ENCODE data around the gene SEC14L6.

SEC14L6 gene

DNA sequence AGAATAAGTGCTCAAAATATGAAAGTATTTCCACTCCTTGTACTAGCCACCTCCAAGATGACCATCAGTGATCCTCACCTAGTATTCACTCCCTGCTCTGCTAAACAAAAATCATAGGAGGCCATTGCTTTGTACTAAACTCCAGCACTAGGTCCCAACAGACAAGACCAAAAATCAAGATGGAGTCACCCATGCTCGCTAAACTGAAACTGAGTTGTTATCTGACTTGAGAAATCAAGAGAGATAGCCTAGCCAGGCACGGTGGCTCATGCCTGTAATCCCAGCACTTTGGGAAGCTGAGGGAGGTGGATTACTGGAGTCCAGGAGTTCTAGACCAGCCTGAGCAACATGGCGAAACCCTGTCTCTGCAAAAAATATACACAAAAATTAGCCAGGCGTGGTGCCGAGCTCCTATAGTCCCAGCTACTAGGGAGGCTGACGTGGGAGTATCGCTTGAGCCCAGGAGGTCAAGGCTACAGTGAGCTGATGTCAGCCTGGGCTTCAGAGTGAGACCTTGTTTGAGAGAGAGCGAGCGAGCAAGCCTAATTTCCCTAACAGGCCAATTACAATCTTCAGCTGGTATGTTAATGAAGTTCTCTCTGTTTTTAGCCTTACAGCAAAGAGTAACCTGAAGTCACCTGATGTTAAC is 9.3 kb downstream of the SEC14L6 start:
- no peak for DNase-seq (ENCODE audit: low read depth in 2 of 2, low spot score in 1 of 2)

GRCh38 chr22:30535182-30535581 is 11.4 kb downstream of the SEC14L6 start:
- DNase-seq (ENCODE audit: low read depth in 2 of 2, low spot score in 1 of 2), result no peak

DNA sequence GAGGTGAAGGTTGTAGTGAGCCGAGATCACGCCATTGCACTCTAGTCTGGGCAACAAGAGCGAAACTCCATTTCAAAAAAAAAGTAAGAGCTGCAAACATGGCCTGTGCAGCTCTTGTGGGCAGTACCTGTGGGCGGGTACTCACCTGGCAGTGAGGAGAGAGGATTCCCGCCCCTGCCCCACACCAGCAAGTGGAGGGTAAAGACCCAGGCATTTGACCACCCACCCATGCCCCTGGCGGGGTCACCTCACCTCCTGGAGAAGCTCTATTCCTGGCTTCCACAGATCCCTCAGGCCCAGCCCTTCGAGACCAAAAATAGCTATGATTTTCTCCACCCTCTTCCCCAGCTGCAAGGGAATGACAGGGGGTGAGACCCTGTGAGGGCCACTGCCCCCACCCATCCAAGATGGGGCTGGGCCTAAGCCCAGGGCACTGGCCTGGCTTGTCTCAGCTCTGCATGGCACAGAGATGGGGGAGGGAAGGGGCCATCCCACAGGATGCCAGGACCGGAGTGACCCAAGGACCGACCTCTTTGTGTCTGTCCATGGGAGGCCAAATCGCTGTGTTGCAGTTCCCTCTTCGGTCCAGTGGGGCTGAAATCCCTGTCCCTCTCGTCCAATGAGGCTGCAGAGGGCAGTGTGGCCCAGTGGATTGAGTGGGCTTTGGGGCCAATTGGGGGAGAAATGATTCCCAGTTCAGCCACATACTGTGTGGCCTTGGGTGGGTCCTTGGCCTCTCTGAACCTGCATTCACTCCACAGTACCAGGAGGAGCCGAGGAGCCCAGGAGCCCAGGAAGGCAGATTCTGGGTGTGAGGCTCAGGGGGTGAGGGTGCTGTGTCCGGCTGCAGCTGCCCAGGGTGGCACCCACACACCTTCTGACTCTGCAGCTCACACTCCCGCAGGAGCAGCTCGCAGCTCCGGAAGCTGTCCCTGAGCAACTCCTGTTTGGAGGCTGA is 14.6 kb downstream of the SEC14L6 start:
- no peak for DNase-seq (ENCODE audit: low read depth in 2 of 2, low spot score in 1 of 2)

DNA sequence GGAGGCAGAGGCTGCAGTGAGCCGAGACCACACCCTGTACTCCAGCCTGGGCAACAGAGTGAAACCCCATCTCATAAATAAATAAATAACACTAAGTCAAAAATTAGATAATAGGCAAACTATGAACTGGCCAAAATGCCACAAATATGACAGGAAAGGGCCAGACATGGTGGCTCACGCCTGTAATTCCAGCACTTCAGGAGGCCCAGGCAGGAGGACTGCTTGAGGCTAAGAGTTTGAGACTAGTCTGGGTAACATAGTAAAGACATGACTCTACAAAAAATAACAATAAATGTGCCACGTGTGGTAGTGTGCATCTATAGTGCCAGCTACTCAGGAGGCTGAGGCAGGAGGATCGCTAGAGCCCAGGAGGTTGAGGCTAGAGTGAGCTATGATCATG is 19.9 kb downstream of the SEC14L6 start:
- DNase-seq (ENCODE audit: low read depth in 2 of 2, low spot score in 1 of 2), result no peak

- DNase-seq (ENCODE audit: low read depth in 2 of 2, low spot score in 1 of 2), result no peak
These were observed 22.7 kb downstream of the SEC14L6 start for GRCh38 chr22:30523646-30524489.

DNA sequence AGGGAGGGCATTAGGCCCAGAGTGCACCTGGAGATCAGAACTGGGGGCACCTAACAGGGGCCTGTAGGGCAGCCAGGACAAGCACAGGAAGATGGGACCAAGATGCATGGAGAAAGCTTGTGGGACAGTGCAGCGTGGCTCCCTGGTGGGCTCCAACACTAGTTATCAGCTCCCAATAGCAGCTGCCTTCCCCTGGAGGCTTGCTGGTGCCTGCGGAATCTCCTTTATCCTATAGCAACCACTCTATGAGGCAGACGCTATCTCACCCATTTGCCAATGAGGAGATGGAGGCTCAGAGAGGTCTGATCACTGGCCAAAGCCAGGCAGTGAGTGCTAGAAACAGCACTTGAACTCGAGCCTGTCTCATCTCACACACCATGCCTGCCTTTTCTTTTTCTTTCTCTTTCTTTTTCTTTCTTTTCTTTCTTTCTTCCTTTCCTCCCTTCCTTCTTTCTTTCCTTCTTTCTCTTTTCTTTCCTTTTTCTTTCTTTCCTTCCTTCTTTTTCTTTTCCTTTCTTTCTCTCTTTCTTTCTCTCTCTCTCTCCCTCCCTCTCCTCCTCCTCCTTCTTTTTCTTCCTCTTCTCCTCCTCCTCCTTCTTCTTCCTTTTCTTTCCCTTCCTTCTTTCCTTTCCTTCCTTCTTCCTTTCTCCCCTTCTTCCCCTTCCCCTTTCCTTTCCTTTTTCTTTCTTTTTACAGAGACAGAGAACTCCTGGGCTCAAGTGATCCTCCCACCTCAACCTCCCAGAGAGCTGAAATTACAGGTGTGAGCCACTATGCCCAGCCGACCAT is 25.0 kb downstream of the SEC14L6 start:
- no peak for DNase-seq (ENCODE audit: low read depth in 2 of 2, low spot score in 1 of 2)

DNA sequence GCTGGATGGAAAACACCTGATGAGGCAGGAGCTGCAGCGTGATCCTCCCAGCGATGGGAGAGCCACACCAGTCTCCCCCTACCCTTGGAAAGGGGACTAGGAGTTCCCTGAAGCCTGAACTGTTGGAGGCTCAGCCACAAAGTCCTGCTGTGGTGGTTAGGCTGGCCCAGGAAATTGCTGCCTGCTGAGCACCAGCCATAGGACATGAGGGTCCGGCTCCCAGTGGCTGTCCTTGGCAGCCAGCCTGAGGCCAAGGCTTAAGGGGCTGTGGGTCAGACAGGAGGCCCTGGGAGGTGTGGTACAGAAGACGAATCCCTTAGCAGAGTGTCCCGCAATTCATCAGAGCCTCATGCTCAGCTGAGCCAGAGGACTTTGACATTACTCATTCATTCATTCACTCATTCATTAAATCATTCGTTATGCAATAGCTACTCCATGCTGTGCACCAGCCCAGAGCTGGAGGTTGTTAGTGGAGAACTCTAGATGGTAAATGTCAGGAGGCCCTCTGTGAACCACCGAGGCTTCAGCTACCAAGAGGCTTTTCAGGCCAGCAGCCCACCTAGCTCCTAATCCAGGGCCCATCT is 26.6 kb downstream of the SEC14L6 start:
- DNase-seq (ENCODE audit: low read depth in 2 of 2, low spot score in 1 of 2), result no peak

DNA sequence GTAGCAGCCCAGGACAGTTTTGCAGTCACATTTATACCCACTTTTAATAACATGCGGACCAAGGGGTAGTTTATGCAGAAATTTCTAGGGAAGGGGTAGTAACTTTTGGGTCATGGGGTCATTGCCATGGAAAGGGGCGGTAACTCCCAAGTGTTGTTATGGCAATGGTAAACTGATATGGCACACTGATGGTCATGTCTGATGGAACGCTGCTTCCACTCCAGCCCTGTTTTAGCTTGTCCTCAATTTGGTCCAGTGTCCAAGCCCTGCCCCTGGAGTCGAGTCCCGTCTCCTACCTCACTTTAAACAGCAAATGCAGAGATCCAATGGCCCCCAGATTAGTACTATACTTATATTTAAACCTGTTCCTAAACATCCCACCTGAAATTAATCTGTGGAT is 29.8 kb downstream of the SEC14L6 start:
- DNase-seq (ENCODE audit: low read depth in 2 of 2, low spot score in 1 of 2), result no peak

DNA sequence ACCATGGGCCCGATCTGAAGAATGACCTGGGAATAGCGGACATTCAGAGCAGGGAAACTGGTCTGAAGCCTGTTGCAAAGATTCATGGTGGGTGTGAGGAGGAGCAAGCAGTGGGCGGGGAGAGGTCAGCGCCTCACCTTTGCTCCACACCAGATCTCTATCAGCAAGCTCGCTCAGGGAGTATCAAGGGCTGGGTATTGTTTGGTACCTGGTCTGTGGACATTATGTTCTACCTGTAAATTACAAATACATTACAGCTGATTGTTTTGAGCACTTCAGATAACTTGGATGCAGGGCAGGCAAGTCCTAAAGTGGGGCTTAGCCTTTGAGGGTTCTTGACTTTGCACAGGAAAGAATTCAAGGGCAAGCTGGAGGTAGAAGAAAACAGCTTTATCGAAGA is 30.3 kb downstream of the SEC14L6 start:
- no peak for DNase-seq (ENCODE audit: low read depth in 2 of 2, low spot score in 1 of 2)

- DNase-seq (ENCODE audit: low read depth in 2 of 2, low spot score in 1 of 2), result no peak
These were observed 32.3 kb downstream of the SEC14L6 start for GRCh38 chr22:30514252-30514651.

GRCh38 chr22:30513462-30513861 is 33.1 kb downstream of the SEC14L6 start:
- no peak for DNase-seq (ENCODE audit: low read depth in 2 of 2, low spot score in 1 of 2)

- no peak for DNase-seq (ENCODE audit: low read depth in 2 of 2, low spot score in 1 of 2)
These were observed 34.6 kb downstream of the SEC14L6 start for GRCh38 chr22:30511911-30512310.

GRCh38 chr22:30511109-30511508 is 35.4 kb downstream of the SEC14L6 start:
- no peak for DNase-seq (ENCODE audit: low read depth in 2 of 2, low spot score in 1 of 2)

DNA sequence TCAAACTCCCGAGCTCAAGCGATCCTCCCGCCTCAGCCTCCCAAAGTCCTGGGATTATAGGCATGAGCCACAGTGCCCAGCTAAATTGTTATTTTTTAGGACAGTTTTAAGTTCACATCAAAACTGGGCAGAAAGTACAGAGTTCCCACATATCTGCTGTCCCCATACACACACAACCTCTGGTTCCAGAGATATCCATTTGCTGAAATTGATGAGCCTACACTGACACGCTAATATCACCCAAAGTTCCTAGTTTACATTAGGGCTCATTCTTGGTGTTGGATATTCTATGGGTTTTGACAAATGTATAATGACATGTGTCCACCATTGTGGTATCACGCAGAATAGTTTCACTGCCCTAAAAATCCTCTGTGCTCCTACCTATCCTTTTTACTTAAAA is 38.3 kb downstream of the SEC14L6 start:
- DNase-seq (ENCODE audit: low read depth in 2 of 2, low spot score in 1 of 2), result no peak

- no peak for DNase-seq (ENCODE audit: low read depth in 2 of 2, low spot score in 1 of 2)
These were observed 38.9 kb downstream of the SEC14L6 start for GRCh38 chr22:30507670-30508069.

GRCh38 chr22:30506507-30506968 is 40.0 kb downstream of the SEC14L6 start:
- DNase-seq (ENCODE audit: low read depth in 2 of 2, low spot score in 1 of 2), result no peak

DNA sequence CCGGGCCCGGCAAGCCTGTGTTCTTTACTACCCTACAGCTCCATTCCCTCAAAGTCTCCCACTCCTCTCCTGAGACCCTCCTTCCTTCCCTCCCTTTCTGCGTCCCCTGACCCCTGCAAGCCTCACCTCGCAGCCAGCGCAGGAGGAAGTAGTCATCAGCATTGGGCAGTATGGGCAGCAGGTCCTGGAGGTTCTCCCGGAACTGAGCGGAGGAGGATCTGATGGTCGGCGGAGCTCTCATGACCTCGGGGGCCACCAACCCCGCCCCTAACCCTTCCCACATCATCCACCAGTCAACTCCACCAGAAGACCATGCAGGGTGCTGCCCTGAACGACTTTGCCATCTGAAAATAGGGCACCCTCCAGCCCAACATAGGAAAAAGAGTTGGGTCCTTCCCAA is 43.0 kb downstream of the SEC14L6 start:
- DNase-seq (ENCODE audit: low read depth in 2 of 2, low spot score in 1 of 2), result no peak

GRCh38 chr22:30502911-30503310 is 43.6 kb downstream of the SEC14L6 start:
- DNase-seq (ENCODE audit: low read depth in 2 of 2, low spot score in 1 of 2), result no peak

DNA sequence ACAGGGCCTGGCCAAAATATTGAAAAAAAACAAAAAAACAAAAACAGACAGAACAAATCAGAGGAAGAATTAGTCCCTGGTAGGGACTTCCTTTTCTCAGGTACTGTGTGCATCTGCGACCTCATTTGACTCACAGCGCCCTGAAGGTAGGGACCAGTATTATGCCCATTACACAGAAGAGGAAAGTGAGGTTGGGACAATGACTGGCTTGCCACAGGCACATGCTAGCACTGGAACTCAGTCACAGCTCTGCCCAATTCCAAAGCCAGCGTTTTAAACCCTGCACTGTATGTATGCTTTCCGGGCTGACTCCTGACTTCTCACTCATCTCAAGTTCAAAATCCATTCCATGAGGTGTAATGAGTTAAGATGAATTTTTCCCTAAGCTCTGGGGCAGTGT is 44.4 kb downstream of the SEC14L6 start:
- no peak for DNase-seq (ENCODE audit: low read depth in 2 of 2, low spot score in 1 of 2)

- no peak for DNase-seq (ENCODE audit: low read depth in 2 of 2, low spot score in 1 of 2)
These were observed 45.9 kb downstream of the SEC14L6 start for GRCh38 chr22:30500628-30501027.

Measured in stimulated activated CD8-positive, alpha-beta memory T cell treated with anti-CD3 and anti-CD28 coated beads, Interleukin-4, amount 100 ng/mL, for 1 hour (primary cell).